Measurements from ENCODE around the gene FLVCR2.

Gene FLVCR2

GRCh38 chr14:75645056-75645455 is 66.6 kb downstream of the FLVCR2 start:
- ATAC-seq (ENCODE audit: low read depth): no peak

GRCh38 chr14:75646762-75647161 is 68.3 kb downstream of the FLVCR2 start:
- Histone ChIP-seq H3K4me3 (ENCODE audit: severe bottlenecking) (no peak overlapping the region), H3K4me1 (ENCODE audit: insufficient read depth, poor library complexity, severe bottlenecking) (peaks cover 25% of the 10 kb centered on the region), H3K27me3 (ENCODE audit: insufficient read depth, poor library complexity, severe bottlenecking) (no peaks in the 10 kb centered on the region), H3K27ac (ENCODE audit: poor library complexity, severe bottlenecking) (peak overlapping the region; percentile 22), H3K36me3 (ENCODE audit: low read depth) (peaks cover 28% of the 10 kb centered on the region), H3K9me3 (ENCODE audit: severe bottlenecking) (no peaks in the 10 kb centered on the region)
- ATAC-seq (ENCODE audit: low read depth): no peak
- DNase-seq (ENCODE audit: low spot score): no peak
- TF ChIP-seq CTCF (IDR thresholded peaks at IDR 0.05; ENCODE audit: poor library complexity, severe bottlenecking): no peak

More at GRCh38 chr14:75645056-75645455, 66.6 kb downstream of the FLVCR2 start:
- no peak for TF ChIP-seq CTCF (IDR thresholded peaks at IDR 0.05; ENCODE audit: poor library complexity, severe bottlenecking)
- no peaks in the 10 kb centered on the region for H3K27me3 ChIP-seq (ENCODE audit: insufficient read depth, poor library complexity, severe bottlenecking)
- peaks cover 11% of the 10 kb centered on the region for H3K36me3 ChIP-seq (ENCODE audit: low read depth)
- peaks cover 25% of the 10 kb centered on the region for H3K4me1 ChIP-seq (ENCODE audit: insufficient read depth, poor library complexity, severe bottlenecking)
- H3K9me3 ChIP-seq (ENCODE audit: severe bottlenecking): no peaks in the 10 kb centered on the region
- H3K4me3 ChIP-seq (ENCODE audit: severe bottlenecking): no peak overlapping the region
- no peak overlapping the region for H3K27ac ChIP-seq (ENCODE audit: poor library complexity, severe bottlenecking)
- DNase-seq (ENCODE audit: low spot score): no peak

- no peaks in the 10 kb centered on the region for H3K9me3 ChIP-seq (ENCODE audit: severe bottlenecking)
- H3K4me3 ChIP-seq (ENCODE audit: severe bottlenecking): no peak overlapping the region
- DNase-seq (ENCODE audit: low spot score) (no peak), ATAC-seq (ENCODE audit: low read depth) (no peak)
- no peaks in the 10 kb centered on the region for H3K27me3 ChIP-seq (ENCODE audit: insufficient read depth, poor library complexity, severe bottlenecking)
- peaks cover 25% of the 10 kb centered on the region for H3K4me1 ChIP-seq (ENCODE audit: insufficient read depth, poor library complexity, severe bottlenecking)
- H3K27ac ChIP-seq (ENCODE audit: poor library complexity, severe bottlenecking): peak overlapping the region; percentile 62
- H3K36me3 ChIP-seq (ENCODE audit: low read depth): peaks cover 36% of the 10 kb centered on the region
- TF ChIP-seq CTCF (IDR thresholded peaks at IDR 0.05; ENCODE audit: poor library complexity, severe bottlenecking): no peak
Measured at GRCh38 chr14:75647640-75648039, 69.2 kb downstream of the FLVCR2 start.

GRCh38 chr14:75648066-75648838 is 69.8 kb downstream of the FLVCR2 start:
- no peak for TF ChIP-seq CTCF (IDR thresholded peaks at IDR 0.05; ENCODE audit: poor library complexity, severe bottlenecking)
- peaks cover 25% of the 10 kb centered on the region for H3K4me1 ChIP-seq (ENCODE audit: insufficient read depth, poor library complexity, severe bottlenecking)
- ATAC-seq (ENCODE audit: low read depth) (peak; percentile 93), DNase-seq (ENCODE audit: low spot score) (peak; percentile 86)
- peak overlapping the region; percentile 62 for H3K27ac ChIP-seq (ENCODE audit: poor library complexity, severe bottlenecking)
- no peaks in the 10 kb centered on the region for H3K27me3 ChIP-seq (ENCODE audit: insufficient read depth, poor library complexity, severe bottlenecking)
- H3K4me3 ChIP-seq (ENCODE audit: severe bottlenecking): no peak overlapping the region
- no peaks in the 10 kb centered on the region for H3K9me3 ChIP-seq (ENCODE audit: severe bottlenecking)
- H3K36me3 ChIP-seq (ENCODE audit: low read depth): peaks cover 42% of the 10 kb centered on the region

- DNase-seq (ENCODE audit: low spot score): no peak
- Histone ChIP-seq H3K4me1 (ENCODE audit: insufficient read depth, poor library complexity, severe bottlenecking) (peaks cover 25% of the 10 kb centered on the region), H3K27me3 (ENCODE audit: insufficient read depth, poor library complexity, severe bottlenecking) (no peaks in the 10 kb centered on the region), H3K27ac (ENCODE audit: poor library complexity, severe bottlenecking) (peak overlapping the region; percentile 62), H3K4me3 (ENCODE audit: severe bottlenecking) (no peak overlapping the region), H3K9me3 (ENCODE audit: severe bottlenecking) (no peaks in the 10 kb centered on the region), H3K36me3 (ENCODE audit: low read depth) (peaks cover 52% of the 10 kb centered on the region)
- no peak for ATAC-seq (ENCODE audit: low read depth)
- no peak for TF ChIP-seq CTCF (IDR thresholded peaks at IDR 0.05; ENCODE audit: poor library complexity, severe bottlenecking)
Measured at GRCh38 chr14:75649337-75649736, 70.9 kb downstream of the FLVCR2 start.

Data from RWPE2 (cell line).